NCI-H82 (cell line): ENCODE data around the gene HARBI1.

Source experiments
- DNase-seq: peaks from one replicate; lab custom pipeline; 2025; lab: John Stamatoyannopoulos, UW

Gene HARBI1

GRCh38 chr11:46617134-46617971 lies at the start of gene HARBI1, which contains the start of gene ATG13:
Gene HARBI1, minus strand, starts transcription at chr11:46617227. Its CDS starts 990 bp downstream, at chr11:46616237.
Gene ATG13, plus strand, starts transcription at chr11:46617553. Its CDS starts 26,739 bp downstream, at chr11:46644292.
- DNase-seq, result peak; percentile 91

DNA sequence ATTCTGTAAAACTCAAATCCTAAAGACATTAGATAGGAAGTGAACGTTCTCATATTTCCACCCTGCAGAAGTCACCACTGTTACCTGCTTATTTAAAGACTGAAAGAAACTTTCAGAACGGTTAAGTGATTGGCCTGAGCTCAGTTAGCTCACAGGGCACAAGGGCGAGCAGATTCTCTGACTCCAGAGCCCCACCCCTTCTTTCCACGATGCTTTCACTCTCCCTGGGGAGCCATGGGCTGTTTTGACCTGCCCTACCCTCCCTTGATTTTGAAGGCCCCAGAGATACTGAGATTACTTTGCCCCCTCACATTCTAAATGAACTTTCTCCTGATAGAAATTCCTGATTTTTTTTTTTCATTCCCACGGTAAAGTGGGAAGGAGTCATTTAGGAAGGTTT lies 49.5 kb upstream of the HARBI1 start:
- no peak for DNase-seq

- DNase-seq, result no peak
Measured at GRCh38 chr11:46665356-46665755, 48.3 kb upstream of the HARBI1 start.

- no peak for DNase-seq
Measured at GRCh38 chr11:46664612-46665011, 47.6 kb upstream of the HARBI1 start.

GRCh38 chr11:46663277-46663940 lies 46.4 kb upstream of the HARBI1 start:
- no peak for DNase-seq

GRCh38 chr11:46662366-46662765 lies 45.3 kb upstream of the HARBI1 start:
- no peak for DNase-seq

- DNase-seq, result no peak
Measured at GRCh38 chr11:46661836-46662235, 44.8 kb upstream of the HARBI1 start.

- no peak for DNase-seq
Measured at GRCh38 chr11:46659908-46660307, 42.9 kb upstream of the HARBI1 start.

DNA sequence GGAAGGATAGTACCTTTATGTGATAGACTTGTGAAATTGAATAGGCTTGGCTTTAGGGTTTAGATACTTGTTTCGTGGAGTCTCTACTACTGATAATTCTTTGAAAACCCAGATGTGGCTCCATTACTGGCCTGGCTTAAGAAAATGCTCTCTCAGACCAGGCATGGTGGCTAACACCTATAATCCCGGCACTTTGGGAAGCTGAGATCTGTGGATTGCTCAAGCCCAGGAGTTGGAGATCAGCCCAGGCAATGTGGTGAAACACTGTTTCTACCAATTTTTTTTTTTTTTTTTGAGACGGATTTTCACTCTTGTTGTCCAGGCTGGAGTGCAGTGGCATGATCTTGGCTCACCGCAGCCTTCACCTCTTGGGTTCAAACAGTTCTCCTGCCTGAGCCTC lies 41.2 kb upstream of the HARBI1 start:
- DNase-seq, result peak; percentile 15

DNA sequence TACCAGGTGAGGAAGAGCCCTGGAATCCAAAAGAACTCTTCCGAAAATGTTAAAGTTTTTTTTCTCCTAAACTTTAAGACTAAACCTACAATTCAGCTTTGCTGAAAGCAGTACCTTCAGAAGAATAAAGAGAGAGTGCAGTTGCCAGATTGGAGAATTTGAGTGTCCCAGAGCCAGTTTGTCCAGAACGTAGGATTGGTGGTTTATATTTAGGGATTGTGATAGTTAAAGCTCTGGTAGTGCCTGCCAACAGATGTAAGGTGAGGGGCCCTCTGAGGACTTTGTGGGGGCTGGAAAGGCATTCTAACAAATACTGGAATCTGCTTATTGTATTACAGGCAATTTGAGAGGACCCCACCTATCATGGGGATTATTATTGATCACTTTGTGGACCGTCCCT lies 40.2 kb upstream of the HARBI1 start:
- DNase-seq, result no peak

DNA sequence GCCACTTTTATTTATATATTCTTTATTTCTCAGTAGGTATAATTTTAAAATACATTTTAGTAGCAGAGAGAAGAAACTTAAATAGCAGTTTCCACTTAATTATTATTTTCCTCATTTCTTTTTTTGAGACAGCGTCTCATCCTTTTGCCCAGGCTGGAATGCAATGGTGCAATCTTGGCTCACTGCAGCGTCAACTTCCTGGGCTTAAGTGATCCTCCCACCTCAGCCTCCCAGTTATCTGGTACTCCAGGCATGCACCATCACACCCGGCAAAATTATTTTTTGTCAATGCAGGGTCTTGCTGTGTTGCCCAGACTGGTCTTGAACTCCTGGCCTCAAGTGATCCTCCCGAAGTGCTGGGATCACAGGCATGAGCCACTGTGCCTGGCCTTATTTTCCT lies 38.6 kb upstream of the HARBI1 start:
- no peak for DNase-seq

GRCh38 chr11:46649180-46649738 lies 32.2 kb upstream of the HARBI1 start:
- DNase-seq, result no peak

DNA sequence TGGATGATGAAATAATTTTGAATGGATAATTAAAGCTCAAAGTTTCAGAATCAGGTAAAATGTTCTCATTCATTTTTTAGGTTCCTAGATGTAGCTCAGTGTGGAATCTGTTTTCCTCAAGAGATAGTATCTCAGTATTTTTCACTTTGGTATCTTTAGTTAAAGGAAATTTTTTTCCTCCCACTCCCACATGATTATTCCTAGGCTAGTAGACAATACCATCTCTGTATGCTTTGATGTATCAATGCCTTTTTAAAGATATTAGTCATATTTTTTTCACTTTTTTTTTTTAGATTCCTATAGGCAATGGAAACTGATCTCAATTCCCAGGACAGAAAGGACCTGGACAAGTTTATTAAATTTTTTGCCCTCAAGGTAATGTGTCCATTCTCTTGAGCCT lies 27.0 kb upstream of the HARBI1 start:
- no peak for DNase-seq

GRCh38 chr11:46643531-46643930 lies 26.5 kb upstream of the HARBI1 start:
- no peak for DNase-seq

- DNase-seq, result no peak
Measured at GRCh38 chr11:46642627-46643335, 25.8 kb upstream of the HARBI1 start.

DNA sequence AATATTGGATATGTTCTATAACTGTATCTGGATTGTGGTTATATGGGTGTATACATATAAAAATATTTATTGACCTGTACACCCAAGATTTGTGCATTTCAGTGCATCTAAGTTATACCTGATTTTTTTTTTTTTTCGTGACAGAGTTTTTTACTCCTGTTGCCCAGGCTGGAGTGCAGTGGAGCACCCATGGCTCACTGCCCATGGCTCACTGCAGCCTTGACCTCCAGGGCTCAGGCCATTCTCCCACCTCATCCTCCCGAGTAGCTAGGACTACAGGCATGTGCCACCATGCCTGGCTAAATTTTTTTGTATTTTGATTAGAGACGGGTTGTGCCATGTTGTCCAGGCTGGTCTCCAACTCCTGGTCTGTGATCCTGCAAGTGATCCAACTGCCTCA lies 24.6 kb upstream of the HARBI1 start:
- DNase-seq, result no peak

- DNase-seq, result no peak
Measured at GRCh38 chr11:46640036-46640788, 23.2 kb upstream of the HARBI1 start.

DNA sequence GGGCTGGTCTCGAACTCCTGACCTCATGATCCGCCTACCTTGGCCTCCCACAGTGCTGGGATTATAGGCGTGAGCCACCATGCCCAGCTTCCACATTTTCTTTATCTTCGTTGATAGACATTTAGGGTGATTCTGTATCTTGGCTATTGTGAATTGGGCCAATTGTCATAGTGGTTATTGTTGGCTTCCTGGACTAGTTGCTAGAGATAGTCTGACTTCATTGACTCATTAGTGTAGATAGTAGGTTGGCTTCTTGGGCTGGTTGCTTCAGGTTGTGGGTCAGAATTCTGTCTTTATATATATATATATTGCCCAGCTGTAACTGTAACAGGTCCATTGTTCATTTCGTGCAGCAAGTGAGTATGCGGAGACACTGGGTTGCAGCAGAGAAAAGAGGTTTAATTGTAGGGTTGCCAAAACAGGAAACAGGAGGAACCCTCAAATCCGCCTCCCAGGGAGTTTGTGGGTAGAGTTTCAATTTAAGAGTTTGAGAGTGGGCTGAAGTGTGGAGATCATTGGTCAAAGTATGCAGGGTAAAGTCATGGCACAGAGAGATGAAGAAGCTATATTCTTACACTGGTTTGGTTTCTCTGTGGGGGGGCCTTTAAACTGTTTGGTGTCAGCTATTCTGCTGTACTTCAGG lies 22.3 kb upstream of the HARBI1 start:
- no peak for DNase-seq

DNA sequence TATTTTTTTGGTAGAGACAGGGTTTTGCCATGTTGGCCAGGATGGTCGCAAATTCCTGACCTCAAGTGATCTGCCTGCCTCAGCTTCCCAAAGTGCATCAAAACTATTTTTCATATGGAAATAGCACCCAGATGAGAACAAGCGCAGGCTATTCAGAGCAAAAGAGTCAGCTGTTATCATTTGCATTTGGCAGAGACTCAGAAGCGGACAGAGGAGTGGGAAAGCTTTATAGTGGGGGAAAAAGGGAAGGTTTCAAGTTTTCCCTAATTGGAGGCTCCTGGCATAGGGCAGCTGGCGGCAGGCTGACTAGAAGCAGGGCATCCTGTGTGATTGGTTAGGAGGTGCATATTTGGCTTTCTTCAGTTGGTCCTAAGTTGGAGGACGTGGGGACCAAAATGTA lies 20.5 kb upstream of the HARBI1 start:
- DNase-seq, result no peak

DNA sequence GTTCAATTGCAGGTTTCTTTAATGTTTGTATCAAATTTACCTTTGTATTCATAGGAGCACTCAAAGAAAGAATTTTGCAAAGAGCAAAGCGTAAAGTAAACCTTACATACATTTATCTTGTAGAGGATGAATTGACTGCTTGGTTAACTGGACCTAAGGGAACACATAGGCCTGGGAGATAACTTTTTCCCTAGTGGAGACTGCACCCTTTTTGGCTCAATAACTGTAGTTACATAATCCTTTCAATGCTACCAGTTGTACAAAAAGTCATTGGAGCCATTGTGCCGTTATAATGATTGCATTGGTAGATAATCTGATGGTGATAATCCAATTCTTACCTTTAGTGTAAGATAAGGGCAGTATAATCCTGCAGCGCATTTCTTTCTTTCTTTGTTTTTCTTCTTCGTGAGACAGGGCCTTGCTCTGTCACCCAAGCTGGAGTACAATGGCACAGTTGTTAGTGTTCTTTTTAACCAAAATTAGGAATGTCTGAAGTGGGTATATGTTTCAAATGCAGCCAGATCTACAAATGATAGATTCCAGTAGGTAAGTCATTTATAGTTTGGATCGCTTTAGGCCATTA lies 18.6 kb upstream of the HARBI1 start:
- peak; percentile 44 for DNase-seq
